GM21526 (cell line): Measurements from ENCODE around the gene ANO4.
"Not testable (repeated sequence)": the region's sequence is repeated elsewhere in the genome, so short reads cannot be mapped to it uniquely, and the experiment has no call there.

Experiments
- ATAC-seq: cut with Tn5 transposase; IDR thresholded peaks from one replicate; pipeline ENCODE4 v1.9.1; 2021; ENCODE audit warnings: moderate library complexity; ENCODE audit not compliant: unreplicated experiment, low FRiP score

Gene ANO4

GRCh38 chr12:101021442-101021841 lies 226.9 kb downstream of the ANO4 start:
- no peak for ATAC-seq

GRCh38 chr12:101021911-101022388 lies 227.4 kb downstream of the ANO4 start:
- ATAC-seq = no peak

GRCh38 chr12:101027200-101027599 lies 232.6 kb downstream of the ANO4 start:
- ATAC-seq = no peak

GRCh38 chr12:101027816-101028215 lies 233.2 kb downstream of the ANO4 start:
- ATAC-seq = no peak

- no peak for ATAC-seq
These were observed 243.8 kb downstream of the ANO4 start for GRCh38 chr12:101038289-101038871.

- ATAC-seq = no peak
These were observed 245.4 kb downstream of the ANO4 start for GRCh38 chr12:101039848-101040531.

- ATAC-seq = no peak
These were observed 246.4 kb downstream of the ANO4 start for GRCh38 chr12:101040936-101041335.

GRCh38 chr12:101042211-101042610 lies 247.6 kb downstream of the ANO4 start:
- no peak for ATAC-seq

- no peak for ATAC-seq
These were observed 250.0 kb downstream of the ANO4 start for GRCh38 chr12:101044512-101045059.

- no peak for ATAC-seq
These were observed 251.2 kb downstream of the ANO4 start for GRCh38 chr12:101045486-101046464.

- no peak for ATAC-seq
These were observed 253.1 kb downstream of the ANO4 start for GRCh38 chr12:101047652-101048051.

- ATAC-seq = no peak
These were observed 256.1 kb downstream of the ANO4 start for GRCh38 chr12:101050631-101051030.

- no peak for ATAC-seq
These were observed 256.6 kb downstream of the ANO4 start for GRCh38 chr12:101051151-101051550.

GRCh38 chr12:101051901-101052550 lies 257.4 kb downstream of the ANO4 start:
- ATAC-seq = no peak

- ATAC-seq = no peak
These were observed 258.6 kb downstream of the ANO4 start for GRCh38 chr12:101053203-101053602.

- ATAC-seq = no peak
These were observed 261.4 kb downstream of the ANO4 start for GRCh38 chr12:101055940-101056339.

GRCh38 chr12:101062508-101062907 lies 267.9 kb downstream of the ANO4 start:
- not testable (repeated sequence) for ATAC-seq

GRCh38 chr12:101064721-101065120 lies 270.1 kb downstream of the ANO4 start:
- no peak for ATAC-seq

- no peak for ATAC-seq
These were observed 271.9 kb downstream of the ANO4 start for GRCh38 chr12:101066489-101066888.

- no peak for ATAC-seq
These were observed 273.8 kb downstream of the ANO4 start for GRCh38 chr12:101068402-101068801.
